Measurements from ENCODE around the gene HDAC10.
A peak's percentile ranks its signal among the peaks of the same experiment; 100 is the strongest.

HDAC10 gene

DNA sequence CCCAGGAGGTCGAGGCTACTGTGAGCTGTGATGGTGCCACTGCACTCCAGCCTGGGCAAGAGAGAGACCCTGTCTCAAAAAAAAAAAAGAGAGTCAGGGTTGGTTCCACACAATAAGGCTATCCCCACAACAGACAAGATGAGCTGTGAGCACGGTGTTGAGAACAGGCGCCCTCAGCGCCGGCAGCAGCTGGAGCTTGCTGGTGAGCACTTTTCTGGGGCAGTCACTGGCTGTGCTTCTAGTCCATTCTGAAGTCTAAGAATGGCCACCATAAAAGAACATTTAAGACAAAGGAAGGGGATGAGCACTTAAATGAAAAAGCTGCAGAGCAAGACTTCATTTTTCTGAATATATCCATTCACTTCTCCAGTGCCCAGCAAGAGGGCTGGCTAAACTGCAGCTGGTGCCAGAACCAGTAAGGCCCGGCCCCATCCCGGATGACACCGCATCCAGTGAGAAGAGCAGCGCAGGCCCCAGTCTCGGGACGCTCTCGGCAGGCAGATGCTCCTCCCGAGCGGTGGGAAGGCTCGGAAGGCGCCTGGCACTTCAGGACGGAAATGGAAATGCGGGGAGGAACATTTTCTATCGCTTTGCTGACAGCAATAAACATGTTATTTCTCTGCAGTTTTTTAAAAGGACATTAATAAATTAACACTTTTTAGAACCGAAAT, 18.4 kb downstream of the HDAC10 start:
- no peak for DNase-seq

DNA sequence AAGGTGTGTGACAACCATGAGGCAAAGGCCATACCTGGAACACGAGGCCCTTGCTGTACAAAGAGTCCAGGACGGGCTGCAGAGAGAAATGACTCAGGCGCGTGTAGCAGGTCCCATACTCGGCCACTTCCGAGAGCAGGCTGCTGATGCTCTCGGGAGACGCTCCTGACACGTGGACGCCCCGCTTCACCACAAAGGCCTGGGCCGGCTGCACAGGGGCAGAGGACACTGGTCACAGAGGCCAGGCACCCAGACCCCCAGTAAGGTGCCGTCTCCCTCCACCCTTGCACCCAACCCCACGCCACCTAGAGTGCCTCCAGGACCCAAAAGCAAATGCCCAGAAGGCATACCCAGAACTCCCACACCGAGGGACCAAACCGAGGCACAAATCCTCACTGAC, 21.7 kb downstream of the HDAC10 start:
- no peak for DNase-seq

DNA sequence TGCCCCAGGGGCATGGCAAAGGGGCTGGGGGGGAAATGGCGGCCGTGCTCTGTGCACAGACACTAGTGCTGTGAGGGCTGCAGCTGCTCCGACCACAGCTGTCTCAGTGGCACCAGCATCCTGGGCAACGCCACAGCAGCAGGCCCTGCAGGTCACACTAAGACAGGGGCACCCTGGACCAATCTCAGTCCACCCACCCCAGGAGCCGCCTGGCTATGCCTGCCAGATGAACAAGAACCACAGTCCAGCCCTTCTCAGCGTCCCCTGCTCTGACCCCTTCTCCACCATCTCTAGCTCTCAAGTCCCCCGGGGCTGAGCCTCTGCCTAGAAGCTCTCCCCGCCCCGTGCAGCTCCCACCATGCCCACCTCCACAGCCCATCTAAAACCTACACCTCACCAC, 22.7 kb downstream of the HDAC10 start:
- no peak for DNase-seq

DNA sequence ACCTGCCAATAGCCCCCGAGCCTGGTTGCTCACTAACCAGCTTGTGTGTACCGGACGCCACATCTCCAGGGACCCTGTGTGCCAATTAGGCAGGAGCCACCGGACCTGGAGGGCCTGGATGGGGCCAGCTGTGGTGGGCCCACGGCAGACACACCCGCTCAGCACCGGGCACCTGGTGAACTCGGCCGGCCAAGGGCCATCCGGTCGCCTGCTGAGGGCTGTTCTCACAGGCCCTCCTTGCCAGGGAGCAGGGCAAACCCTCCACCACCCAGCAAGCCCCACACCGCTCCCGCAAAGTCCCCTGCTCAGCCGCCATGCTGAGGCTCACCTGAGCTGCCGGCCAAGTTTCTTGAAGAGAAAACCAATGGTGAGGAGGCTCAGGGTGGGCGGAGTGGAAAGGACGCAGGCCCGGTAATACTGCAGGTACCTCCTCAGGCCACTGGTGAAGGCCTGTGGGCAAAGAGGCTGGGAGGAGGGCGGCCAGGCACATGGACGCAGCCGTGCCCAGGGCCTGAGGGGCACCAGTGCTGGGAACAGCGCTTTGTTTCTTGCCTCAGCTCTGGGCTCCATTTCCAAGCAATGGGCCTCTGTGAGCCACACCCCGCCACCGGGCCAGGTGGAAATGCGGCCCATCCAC, 23.4 kb downstream of the HDAC10 start:
- DNase-seq, result no peak

DNA sequence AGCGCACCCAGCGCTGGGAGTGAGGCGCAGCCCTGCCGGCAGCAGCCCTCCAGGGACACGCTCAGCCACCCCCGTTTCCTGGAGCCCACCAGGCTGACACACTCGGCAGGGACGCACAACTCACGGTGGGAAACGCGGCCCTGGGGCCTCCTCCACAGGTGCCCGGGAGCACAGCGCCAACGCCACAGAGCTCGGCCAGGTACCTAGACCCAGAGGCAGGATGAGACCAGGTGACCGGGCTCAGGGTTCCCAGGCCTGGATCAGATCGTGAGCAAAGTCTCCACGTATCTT, 24.2 kb downstream of the HDAC10 start:
- DNase-seq, result no peak

DNA sequence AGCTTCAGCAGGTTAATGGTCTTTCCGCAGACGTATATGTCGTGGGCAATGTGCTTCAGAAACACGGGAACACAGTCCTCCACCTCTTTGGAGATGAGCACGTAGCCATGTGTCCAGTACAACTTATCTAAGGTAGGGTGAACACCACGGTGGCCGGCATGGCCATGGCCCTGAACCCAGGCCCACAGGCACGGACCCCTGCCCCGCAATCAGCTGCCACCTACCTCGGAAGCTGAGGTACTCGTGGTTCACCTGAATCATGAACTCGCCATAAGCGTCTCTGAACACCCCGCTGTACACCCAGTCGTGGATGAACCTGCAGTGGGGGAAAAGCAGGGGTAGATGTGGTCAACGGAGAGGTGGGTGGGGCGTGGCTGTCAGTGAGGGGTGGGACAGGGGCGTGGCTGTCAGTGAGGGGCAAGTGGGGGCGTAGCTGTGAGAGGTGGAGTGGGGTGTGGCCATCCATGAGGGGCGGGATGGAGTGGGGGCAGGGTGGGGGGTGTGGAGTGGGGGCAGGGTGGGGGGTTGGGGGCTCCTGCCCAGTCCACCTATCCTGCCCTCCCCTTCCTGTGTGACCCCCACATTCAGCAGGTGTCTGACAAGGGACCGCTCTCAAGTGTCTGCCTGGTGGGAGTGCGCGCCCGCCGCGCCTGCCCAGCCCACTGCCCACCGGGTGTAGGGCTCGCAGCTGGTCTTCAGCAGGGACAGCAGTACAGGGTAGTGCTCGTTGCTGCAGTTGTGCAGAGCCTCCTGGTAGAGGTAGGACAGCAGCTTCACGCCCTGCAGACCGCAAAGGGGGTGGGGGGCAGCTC, 24.8 kb downstream of the HDAC10 start:
- no peak for DNase-seq

DNA sequence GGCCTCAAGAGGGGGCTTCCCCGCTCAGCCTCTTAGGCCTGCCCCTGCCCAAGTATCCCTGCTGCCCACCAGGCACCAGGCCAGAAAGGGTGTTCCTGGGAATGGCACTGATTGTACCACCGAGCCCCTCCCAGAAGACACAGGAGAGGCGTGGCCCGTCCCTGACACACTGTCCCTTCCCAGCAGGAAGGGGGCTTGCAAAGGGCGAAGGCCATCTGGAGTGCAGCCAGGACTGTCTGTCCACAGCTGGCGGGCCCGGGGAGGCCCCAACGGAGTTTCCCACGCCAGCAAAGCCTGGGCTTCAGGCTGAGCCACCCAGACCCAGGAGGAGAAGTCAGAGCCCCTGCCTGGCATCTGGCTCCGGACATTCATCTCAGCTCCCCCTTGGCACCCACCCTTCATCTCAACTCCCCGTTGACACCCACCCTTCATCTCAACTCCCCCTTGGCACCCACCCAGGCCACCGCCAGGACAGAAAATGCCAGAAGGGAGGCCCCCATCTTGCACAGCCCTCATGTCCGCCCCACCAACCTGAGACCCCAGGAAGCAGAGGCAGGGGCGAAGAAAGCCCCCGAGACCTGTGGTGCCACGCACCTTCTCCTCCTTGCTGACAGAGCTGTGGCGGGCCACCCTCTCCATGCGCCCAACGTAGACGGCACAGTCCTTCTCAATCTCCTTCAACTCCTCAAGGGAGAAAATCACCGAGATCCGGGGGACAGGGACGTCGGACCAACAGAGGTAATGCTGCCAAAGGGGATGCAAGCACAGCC, 25.7 kb downstream of the HDAC10 start:
- DNase-seq, result no peak

DNA sequence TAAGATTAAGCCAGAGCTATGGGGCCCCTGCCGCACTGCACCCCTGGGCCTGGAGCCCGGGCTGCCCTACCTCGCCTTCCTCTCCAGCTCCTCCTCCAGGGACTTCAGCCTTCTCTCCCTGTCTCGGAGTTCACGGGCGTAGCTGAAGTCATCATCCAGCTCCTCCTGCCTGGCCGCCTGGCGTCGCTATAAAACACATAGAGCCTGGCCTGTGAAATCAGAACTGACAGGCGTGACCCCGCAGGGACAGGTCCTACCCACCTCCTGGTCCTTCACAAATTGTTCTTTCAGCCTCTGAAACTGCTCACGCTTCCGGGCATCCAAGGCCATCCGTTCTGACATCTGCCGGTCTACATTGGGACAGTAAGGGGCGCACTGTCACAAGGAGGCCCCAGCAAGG, 27.0 kb downstream of the HDAC10 start:
- no peak for DNase-seq

DNA sequence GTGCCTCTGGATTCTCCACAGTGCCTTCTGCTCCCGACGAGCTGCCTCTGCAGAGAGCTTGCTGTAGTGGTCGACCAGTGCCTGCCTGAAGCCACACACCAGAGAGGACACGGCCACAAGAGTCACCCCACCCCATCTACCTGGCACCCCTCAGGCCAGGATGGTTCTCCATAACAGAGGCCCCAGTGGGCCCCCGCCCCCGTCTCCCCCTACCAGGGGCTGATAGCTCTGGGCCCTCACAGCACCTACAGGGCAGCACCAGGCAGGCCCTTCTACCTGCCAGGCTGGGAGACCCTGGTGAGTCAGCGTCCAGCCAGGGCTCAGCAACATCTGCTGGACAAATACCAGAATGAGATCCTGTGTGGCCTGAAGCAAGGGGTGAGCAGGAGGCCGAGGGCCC, 28.6 kb downstream of the HDAC10 start:
- no peak for DNase-seq

DNA sequence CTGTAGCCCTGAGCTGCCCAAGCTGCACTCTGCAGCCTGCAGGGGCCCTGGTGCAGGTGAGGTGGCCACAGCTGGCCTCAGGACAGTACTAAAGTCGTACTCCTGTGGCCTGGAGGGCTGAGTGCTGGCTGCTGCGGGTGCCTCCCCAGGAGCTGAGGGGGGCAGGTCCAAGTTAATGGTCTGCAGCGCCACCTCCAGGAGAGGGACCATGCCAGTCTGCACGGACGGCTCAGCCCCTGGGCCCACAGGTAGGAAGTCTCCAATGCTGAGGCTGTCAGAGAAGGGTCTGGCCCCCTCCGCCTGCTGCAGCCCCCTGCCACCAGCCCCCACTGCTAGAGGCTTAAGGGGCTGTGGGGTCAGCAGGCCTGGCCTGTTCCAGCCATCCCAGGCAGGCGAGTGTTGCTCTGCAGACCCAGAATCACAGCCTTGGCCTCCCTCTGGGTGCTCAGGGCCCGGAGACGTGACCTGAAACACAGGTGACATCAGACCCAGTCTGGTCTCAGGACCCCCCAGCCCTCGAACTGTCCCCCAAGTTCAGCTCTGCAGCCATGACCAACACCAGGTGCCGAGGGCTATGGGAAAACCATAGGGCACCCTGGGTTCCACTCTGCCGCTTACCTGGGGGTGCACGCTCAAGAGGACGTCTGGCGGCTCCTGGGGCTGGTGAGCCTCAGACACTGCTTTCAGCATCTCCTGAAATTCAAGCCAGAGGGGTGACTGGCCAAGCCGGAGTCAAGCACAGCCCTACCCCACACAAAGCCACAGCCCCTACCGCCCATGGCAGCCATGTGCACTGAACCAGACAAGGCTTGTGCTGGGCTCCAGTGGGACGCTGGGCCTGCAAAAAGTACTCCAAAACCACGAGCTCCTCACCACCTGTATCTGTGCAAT, 29.4 kb downstream of the HDAC10 start:
- DNase-seq, result no peak

DNA sequence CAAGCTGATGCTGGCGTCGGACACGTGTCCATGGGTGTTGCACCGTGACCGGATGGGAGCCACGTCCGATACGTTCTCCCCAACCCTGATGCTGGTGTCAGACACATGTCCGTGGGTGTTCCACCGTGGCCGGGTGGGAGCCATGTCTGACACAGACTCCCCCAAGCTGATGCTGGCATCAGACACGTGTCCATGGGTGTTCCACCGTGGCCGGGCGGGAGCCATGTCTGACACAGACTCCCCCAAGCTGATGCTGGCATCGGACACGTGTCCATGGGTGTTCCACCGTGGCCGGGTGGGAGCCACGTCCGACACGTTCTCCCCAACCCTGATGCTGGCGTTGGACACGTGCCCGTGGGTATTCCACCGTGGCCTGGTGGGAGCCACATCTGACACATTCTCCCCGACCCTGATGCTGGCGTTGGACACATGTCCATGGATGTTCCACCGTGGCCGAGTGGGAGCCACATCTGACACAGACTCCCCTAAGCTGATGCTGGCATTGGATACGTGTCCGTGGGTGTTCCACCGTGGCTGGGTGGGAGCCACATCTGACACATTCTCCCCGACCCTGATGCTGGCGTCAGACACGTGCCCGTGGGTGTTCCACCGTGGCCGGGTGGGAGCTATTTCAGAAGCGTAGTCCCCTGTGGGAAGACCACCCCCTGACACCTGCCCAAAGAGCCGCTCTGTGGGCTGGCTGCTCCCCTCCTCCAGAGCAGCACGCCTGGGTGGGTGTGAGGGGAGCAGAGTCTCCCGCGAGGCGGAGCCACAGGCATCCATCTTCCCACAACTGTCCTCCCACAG, 30.3 kb downstream of the HDAC10 start:
- no peak for DNase-seq

DNA sequence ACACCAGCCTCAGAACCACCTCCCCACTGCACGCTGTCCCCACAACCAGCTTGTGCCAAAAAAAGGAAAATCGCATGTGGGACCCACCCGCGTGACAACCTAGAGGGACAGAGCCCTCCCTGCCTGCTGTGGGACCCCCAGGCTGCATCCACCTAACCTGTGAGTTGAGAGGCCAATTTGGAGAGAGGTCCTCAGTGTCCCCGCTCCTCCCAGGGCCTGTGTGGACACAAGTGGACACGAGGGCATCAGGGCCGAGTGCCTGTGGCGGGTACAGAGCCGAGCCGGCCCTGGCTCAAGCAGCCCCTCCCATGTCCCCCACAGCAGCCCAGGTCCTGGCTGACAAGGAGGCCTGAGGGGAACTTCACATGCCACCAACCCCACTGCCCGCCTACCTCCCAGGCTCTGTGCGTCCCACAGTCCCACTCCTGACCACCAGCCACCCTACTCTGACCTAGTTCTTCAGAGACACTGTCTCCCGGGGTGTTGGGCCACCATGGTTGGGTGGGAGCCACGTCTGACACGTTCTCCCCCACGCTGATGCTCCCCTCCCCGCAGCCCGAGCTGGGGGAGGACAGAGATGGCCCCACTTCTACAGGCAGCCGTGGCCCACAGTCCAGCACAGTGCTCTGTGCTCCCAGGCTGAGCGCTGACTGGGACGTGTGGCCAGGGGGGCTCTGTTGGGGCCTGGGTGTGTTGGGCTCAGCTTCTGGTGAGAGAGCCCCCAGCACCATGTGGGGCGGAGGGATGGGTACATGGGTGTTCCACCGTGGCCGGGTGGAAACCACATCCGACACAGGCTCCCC, 31.1 kb downstream of the HDAC10 start:
- no peak for DNase-seq

DNA sequence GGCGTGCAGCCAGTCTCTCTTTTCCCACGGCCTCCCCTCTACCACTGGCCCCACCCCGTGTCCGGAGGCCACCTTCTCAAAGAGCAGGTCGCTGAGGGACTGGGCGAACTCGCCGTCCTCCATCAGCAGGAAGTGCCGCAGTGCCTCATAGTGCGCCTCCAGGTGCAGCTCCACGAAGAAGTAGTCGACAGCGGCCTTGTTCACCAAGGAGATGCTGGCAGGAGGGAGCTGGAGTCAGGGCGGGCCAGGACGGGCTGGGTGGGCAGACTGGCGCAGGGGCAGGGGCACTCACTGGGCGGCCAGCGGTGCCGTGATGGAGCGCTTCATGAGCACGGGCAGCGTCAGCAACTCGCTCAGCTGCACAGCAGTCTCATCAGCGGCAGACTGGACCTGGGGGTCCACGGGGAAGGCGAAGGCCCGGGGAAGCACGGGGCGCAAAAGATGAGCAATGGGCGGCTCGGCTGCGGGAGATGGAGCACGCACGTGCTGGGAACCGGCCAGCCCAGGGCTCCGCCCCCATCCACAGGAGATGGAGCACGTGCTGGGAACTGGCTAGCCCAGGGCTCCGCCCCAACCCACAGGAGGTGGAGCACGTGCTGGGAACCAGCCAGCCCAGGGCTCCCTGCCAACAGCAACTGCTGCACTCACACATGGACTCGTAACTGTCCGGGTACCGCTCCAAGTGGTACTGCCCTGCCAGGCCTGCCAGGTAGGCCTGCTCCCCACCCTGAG, 31.9 kb downstream of the HDAC10 start:
- peak; percentile 64 for DNase-seq

DNA sequence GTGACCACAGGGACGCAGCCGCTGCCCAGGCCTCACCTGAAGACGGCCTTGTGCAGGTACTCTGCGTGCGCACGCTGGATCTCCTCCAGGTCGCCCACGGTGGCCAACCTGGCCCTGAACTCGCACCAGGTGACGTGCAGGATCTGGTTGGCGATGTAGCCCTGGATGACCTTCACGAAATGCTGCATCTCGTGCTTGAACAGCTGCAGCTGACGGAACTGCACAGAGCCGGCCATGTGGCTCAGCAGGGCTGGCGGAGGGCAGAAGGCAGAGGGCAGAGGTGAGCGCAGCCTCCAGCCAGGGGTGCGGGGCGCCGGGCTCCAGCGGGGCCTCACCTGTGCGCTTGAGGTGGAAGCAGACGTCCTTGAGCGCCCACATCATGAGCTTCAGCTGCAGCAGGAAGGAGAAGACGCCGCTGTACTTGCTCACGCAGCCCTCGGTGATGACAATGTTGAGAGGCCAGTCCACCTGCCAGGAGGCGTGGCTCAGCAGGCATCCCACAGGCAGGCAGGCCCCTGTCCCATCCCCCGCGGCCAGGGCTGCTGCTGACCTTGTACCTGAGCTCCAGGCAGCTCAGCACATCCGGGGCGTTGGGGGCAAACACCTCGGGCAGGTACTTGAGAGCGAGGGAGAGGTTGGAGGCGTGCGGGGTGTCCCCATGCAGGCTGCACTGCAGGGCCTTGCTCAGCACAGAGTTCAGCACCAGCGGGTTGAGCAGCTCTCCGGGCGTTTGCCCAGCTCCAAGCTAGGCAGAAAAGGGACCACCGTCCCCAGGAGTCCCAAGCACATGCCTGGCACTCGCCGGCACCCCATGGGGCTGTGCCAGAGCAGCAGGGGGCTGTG, 32.7 kb downstream of the HDAC10 start:
- DNase-seq, result no peak

DNA sequence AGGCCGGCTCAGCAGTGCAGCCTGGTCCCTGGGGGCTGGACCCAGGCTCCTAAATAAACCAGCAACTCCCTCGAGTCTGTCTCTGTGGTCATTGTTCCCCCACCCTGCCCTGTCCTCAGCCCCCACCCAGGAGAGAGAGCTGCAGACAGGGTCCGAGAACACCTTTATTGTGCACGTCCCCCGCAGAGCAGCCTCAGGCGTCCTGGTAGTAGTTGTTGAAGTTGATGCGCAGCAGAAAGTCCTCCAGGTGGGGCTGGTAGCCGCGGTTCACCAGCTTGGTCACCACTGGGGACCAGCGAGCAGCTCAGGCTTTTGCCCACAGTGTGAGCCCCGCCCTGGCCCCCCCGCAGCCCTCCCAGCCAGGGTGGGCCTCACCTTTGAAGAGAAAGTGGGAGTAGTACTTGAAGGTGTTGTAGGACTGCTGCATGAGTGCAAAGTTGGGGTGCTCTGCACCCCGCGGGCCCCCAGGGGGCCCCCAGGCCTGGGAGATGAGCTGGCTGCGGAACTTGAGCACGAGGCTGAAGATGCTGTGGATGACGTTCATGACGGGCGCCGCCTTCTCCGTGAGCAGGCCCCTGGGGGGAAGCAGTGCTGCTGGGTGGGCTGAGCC, 33.4 kb downstream of the HDAC10 start:
- DNase-seq, result no peak

DNA sequence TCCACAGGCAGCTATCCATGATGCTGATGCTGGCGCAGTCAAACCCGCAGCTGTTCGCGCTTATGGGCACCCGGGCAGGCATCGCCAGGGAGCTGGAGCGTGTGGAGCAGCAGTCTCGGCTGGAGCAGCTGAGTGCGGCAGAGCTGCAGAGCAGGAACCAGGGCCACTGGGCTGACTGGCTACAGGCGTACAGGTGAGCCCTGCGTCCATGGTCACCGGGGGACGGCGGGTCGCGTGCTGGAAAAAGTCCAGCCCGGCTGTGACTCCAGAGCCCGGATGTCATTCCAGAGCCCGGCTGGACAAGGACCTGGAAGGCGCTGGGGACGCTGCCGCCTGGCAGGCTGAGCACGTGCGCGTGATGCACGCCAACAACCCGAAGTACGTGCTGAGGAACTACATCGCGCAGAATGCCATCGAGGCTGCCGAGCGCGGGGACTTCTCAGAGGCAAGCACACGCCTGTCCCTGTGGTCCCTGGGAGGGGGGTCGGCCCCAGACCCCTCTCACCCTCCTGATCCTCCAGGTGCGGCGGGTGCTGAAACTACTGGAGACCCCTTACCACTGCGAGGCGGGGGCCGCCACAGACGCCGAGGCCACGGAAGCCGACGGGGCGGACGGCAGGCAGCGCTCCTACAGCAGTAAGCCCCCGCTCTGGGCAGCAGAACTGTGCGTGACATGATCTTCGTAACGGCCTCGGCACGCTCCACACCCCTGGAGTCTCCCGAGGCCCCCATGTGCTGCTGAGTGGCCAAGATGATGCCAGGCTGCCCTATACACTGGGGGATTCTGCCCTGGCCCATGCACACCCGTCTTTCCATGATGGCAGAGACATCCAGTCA, 34.2 kb downstream of the HDAC10 start:
- no peak for DNase-seq

DNA sequence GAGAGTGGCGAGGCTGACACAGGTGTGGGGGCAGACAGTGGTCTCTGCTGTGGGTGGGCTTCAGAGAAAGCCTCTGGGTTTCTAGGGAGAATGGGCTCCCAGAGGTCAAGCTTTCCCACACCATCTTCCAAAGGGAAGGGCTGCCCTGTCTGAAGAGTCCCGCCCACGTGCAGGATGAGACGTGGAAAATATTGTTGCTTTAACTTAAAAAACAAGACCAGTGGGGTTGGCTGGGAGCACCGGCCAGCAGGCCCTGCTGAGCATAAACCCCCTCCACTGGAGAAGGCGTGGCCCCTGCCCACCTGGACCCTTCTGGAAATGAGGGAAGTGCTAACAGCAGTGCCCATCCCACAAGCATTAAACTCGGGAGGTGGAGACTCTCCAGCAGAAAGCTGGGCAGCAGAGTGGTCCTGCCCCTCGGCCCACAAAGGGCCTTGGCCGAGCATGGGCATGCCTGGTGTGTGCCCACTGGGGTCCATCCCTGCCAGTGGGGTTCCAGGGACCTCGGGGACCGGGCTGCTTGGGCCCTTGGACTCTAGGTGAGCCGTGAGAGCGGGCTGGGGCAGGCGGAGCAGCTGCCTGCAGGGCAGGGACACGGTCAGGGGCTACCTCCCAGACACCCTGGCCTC, 34.9 kb downstream of the HDAC10 start:
- DNase-seq, result no peak

Data from NCI-H2029 (cell line).